Measurements from ENCODE around the gene SCAF1.

Gene SCAF1

DNA sequence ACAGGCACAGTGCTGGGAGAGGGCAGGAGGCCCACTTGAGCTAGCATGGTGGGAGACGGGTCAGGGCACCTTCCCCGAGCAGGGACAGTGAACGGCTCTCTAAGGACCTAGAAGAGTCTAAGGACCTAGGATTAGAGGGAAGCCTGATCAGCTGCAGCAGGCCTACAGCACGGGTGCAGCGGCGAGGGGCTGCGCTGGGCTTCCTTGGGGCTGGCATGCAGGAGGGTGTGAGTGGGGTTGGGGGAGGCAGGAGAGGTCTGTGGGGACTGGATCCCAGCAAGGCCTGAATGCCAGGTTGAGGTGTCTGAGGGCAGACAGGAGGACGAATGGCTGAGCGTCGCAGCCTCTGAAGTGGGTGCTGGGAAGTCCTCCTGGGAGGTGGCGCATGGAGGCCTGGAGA, 3.6 kb downstream of the SCAF1 start:
- DNase-seq, result no peak

DNA sequence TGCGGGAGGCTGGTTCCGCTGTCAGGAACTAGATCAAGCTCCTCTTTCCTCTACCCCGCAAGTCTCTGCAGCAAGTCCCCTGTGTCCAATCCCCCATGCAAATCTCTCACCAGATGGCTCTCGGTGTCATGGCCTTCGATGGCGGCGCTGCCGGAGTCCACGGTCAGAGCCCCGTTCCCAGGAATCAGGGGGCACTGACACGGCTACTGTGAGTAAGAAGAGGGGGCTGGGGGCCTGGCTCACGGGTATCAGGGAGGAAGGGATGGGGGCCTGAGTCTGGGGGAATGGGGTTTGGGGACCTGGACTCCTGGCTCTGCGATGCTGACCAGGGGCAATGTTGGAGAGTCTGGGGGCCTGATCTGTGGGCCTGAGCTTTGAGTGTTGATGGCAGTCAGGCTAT, 4.0 kb downstream of the SCAF1 start:
- no peak for DNase-seq

DNA sequence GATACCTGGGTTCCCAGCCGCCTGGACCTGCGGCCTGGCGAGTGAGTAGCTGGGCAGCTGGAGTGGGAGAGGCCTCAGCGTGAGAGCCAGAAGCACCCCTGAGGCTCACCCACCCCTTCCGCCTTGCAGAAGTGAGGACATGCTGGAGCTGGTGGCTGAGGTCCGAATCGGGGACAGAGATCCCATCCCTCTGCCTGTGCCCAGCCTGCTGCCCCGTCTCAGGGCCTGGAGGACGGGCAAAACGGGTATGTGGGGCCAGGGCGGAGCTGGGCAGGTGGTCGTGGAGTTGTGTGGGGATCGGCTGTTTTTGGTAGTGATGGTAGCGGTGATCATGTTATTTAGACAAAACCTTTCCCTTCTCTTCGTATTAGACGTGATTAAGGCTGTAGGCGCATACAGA, 4.6 kb downstream of the SCAF1 start:
- DNase-seq, result no peak

DNA sequence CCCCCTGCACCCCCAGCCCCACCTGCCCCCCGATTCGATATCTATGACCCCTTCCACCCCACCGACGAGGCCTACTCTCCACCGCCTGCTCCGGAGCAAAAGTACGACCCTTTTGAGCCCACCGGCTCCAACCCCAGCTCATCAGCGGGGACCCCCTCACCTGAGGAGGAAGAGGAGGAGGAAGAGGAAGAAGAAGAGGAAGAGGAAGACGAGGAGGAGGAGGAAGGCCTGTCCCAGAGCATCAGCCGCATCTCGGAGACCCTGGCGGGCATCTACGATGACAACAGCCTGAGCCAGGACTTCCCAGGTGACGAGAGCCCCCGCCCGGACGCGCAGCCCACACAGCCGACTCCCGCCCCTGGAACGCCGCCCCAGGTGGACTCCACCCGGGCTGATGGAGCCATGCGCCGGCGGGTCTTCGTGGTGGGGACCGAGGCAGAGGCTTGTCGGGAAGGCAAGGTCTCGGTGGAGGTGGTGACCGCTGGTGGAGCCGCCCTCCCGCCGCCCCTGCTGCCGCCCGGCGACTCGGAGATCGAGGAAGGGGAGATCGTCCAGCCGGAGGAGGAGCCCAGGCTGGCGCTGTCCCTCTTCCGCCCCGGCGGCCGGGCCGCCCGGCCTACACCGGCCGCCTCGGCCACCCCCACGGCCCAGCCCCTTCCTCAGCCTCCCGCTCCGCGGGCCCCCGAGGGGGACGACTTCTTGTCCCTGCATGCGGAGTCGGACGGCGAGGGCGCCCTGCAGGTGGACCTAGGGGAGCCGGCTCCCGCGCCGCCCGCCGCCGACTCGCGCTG, 9.2 kb downstream of the SCAF1 start:
- no peak for DNase-seq

DNA sequence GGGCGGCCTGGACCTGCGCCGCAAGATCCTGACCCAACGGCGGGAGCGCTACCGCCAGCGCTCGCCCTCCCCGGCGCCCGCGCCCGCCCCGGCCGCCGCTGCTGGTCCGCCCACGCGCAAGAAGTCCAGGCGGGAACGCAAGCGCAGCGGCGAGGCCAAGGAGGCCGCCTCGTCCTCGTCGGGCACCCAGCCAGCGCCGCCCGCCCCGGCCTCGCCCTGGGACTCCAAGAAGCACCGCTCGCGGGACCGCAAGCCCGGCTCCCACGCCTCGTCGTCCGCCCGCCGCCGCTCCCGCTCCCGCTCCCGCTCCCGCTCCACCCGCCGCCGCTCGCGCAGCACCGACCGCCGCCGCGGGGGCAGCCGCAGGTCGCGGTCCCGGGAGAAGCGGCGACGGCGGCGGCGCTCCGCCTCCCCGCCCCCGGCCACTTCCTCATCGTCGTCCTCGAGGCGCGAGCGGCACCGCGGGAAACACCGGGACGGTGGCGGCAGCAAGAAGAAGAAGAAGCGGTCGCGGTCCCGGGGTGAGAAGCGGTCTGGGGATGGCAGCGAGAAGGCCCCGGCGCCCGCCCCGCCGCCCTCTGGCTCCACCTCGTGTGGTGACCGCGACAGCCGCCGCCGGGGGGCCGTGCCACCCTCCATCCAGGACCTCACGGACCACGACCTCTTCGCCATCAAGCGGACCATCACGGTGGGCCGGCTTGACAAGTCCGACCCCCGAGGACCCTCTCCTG, 10.0 kb downstream of the SCAF1 start:
- DNase-seq, result no peak

DNA sequence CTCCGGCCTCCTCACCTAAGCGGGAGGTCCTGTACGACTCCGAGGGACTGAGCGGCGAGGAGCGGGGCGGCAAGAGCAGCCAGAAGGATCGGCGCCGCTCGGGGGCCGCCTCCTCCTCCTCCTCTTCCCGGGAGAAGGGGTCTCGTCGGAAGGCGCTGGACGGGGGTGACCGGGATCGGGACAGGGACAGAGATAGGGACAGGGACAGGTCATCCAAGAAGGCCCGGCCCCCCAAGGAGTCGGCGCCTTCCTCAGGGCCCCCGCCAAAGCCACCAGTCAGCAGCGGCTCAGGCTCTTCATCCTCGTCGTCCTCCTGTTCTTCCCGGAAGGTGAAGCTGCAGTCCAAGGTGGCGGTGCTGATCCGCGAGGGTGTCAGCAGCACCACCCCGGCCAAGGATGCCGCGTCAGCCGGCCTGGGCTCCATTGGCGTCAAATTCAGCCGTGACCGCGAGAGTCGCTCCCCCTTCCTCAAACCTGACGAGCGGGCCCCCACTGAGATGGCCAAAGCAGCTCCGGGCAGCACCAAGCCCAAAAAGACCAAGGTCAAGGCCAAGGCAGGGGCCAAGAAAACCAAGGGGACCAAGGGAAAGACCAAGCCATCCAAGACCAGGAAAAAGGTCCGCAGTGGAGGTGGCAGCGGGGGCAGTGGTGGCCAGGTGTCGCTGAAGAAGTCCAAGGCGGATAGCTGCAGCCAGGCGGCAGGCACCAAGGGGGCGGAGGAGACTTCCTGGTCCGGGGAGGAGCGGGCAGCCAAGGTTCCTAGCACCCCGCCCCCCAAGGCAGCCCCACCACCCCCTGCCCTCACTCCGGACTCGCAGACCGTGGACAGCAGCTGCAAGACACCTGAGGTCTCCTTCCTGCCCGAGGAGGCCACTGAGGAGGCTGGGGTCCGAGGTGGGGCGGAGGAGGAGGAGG, 10.8 kb downstream of the SCAF1 start:
- DNase-seq, result no peak

DNA sequence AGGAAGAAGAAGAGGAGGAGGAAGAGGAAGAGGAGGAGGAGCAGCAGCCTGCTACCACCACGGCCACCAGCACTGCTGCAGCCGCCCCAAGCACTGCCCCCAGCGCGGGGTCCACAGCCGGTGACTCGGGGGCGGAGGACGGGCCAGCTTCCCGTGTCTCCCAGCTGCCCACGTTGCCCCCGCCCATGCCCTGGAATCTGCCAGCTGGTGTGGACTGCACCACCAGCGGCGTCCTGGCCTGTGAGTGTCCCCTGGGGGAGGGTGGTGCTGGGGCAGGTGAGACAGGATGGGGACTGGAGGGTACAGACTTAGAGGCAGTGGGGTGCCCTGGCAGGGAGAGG, 11.4 kb downstream of the SCAF1 start:
- DNase-seq, result no peak

DNA sequence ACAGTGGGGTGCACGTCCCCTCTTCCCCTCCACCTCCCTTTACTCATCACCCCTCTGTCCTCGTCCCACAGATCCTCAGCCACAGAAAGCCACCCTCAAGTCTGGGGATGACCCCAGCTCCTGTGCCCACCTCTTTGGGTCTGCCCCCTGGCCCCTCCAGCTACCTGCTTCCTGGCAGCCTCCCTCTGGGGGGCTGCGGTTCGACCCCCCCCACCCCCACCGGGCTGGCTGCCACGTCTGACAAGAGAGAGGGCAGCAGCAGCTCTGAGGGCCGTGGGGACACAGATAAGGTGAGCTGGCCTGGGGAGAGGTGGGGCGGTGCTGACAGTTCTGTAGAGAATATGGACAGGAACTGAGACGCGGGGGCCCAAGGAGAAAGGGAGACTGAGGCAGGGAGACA, 12.6 kb downstream of the SCAF1 start:
- DNase-seq, result no peak

DNA sequence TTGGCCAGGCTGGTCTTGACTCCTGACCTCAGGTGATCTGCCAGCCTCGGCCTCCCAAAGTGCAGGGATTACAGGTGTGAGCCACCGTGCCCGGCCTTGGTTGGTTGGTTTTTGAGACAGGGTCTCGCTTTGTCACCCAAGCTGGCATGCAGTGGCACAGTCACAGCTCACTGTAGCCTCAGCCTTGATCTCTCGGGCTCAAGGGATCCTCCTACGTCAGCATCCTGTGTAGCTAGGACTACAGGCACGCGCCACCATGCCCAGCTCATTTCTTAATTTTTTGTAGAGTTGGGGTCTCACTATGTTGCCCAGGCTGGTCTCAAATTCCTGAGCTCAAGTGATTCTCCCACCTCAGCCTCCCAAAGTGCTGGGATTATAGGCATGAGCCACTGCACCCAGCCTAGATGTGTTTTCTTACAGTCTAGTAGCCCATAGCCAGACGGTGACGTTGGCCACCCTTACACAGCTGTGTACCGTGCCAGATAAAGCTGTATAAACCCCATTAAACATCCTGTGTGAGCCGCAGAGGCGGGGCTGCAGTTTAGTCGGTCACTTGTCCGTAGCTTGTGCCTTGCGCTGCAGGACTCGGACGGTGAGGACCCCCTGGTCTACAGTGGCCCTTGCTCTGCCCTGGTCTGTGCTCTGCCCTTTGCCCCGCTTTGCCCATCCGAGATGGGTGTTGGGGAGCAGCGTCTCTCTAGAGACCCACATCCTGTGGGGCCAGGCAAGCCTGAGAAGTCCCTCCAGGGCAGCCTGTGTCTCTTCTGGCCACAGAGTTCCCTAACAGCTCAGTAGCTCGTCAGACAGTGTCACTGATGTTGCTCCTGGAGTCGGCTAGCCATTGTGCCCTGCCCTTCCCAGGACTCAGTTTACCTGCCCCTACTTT, 13.8 kb downstream of the SCAF1 start:
- no peak for DNase-seq

DNA sequence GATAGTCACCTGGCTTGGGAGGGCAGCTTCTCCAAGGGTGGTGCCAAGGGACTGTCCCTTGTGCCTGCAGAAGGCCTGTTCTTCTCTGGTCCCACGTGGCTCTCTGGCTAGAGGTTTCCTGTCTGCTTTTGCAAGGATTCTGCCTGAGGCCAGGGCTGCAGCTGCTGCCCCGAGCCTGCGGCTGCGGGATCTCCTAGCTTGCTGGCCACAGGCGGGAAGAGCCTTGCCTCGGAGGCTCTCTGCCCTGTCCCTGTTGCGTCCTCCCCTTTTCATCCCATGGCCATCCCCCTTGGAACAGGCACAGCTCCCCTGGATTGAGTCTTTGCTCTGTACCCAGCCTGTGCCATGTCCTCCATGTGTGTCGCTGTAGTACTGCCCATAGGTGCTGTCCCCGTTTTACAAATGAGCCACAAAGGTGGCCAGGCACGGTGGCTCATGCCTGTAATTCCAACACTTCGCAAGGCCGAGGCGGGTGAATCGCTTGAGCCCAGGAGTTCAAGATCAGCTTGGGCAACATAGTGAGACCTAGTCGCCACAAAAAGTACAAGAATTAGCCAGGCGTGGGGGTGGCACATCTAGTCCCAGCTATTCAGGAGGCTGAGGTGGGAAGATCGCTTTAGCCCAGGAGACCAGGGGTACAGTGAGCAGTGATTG, 14.6 kb downstream of the SCAF1 start:
- DNase-seq, result no peak

DNA sequence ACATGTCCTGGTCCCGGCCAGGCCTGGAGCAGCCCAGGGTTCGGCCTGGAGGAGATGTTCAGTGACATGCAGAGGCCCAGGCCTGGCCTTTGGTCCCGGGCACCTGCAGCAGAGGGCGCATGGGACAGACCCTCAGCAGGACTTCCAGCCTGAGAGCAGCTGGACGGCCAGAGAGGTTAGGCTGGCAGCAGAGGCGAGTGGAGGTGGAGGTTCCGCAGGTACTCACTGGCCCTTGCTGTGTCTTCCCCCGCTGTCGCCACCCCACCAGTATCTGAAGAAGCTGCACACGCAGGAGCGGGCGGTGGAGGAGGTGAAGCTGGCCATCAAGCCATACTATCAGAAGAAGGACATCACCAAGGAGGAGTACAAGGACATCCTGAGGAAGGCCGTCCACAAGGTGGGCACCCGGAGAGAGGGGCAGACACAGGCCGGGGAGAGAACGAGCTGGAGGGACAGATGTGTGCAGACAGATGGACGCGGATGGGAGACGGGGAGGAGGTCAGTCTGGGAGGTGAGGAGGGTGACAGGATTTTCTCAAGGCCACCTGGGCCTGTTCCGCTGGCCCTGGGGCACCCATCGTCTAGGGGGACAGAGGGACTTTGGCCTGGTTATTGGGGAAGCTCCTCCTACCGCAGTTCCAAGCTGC, 15.6 kb downstream of the SCAF1 start:
- DNase-seq, result no peak

DNA sequence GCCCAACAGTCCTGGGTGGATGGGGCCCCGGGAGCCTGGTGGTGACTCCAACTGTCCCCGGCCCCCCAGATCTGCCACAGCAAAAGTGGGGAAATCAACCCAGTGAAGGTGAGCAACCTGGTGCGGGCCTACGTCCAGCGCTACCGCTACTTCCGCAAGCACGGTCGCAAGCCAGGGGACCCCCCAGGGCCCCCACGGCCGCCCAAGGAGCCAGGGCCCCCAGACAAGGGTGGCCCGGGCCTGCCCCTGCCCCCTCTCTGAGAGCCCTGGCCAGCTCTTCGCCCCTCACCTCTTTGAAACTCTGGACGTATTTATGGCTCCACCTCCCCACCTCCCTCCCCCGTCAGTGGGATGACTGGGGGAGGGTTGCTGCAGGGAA, 16.1 kb downstream of the SCAF1 start:
- DNase-seq, result no peak

DNA sequence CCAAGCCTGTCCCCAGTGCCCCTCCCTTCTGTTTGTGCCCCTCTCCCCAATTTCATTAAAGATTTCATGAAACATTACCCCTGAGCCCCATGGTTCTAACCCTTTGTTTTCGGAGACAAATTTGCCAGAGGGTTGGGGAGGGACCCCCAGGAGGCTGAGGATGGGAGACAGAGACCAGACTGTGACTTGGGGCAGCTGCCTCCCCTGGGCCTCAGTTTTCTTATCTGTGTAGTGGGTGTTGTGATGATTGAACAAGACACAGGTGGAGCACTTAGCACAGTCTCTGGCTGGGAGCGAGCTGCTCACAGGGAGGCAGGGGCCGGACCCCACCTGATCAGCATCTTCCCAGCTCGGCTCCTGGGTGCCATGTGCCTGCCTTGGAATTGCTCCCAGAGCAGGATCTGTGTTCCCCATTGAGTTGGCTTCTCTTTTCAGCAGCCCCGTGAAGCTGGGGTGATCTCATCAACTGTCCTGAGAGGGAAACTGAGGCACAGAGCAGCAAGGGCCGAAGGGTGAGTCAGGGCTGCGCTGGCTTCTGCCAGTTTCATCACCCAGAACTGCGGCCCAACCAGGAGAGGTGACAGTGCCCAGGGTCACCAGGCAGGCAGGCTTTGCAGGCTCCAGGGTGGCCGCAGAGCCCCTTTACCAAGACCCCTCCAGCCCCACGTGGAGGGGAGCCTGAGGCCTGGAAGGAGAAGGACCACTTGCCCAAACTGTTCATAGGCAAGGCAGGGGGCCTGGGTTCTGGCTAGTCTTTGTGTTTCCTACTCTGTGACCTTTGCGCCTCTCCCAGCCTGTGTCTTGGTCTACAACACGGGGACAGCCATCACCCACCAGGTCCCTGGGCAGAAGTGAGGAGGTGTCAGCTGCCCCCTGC, 16.8 kb downstream of the SCAF1 start:
- DNase-seq, result no peak

DNA sequence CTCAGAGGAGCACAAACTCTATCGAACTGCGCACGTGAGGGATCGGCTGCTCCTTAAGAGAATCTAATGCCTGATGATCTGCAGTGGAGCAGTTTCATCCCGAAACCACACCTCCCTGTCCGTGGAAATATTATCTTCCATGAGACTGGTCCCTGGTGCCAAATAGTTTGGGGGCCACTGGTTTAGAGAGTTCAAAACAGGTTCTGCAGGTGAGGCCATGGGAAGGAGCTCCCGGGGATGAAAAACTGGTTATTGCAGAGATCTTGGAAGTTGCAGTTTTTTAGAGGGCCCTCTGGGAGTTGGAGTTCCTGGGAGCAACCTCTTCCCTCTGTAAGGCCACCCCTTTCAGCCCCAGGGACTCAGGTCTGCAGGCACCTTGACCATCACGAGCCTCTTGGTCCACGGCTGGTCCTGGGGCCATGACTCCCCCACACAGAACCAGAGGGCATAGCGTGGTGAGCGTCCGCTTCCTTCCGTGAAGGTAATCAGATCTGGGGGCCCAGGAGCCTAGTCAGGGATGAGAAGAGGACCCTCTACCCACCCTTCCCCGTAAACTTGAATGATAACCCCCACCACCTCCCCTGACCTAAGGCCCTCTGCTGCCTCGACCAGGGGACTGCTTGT, 18.4 kb downstream of the SCAF1 start:
- DNase-seq, result no peak

DNA sequence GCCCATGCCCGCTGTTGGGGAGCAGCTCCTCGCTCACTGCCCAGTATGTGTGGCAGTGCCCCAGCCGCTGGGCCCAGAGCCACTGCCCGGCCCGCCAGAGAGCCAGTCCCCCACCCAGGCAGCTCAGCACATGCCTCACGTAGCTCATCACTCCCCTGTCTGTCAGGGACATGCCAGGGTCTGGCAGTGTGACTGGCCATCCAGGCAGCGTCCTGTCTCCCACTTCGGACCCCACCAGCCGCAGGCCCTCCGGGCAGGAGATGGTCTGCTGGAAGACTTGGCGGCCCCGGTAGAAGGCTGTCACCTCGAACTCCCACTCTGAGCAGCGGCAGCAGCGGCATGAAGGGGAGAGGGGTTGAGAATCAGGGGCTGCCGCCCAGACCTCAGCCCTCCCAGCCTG, 20.0 kb downstream of the SCAF1 start:
- no peak for DNase-seq

DNA sequence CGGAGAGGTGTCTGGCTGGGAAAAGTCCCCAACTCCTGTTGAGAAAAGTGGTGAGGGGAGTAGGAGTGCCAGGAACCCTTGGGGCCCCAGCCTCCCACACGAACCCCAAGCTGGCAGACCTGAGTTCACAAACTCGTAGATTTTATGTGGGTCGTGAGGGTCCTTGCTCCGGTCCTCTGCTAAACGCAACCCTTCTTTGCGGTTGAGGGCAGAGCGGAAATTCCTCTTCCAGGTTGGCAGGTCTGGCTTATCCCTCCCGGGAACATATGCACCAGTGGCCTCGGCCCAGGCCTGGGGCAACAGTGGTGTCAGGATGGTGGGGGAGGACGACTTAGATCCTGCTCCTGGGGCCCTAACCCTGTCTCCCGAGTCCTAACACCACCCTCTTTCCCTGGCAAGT, 21.2 kb downstream of the SCAF1 start:
- no peak for DNase-seq

DNA sequence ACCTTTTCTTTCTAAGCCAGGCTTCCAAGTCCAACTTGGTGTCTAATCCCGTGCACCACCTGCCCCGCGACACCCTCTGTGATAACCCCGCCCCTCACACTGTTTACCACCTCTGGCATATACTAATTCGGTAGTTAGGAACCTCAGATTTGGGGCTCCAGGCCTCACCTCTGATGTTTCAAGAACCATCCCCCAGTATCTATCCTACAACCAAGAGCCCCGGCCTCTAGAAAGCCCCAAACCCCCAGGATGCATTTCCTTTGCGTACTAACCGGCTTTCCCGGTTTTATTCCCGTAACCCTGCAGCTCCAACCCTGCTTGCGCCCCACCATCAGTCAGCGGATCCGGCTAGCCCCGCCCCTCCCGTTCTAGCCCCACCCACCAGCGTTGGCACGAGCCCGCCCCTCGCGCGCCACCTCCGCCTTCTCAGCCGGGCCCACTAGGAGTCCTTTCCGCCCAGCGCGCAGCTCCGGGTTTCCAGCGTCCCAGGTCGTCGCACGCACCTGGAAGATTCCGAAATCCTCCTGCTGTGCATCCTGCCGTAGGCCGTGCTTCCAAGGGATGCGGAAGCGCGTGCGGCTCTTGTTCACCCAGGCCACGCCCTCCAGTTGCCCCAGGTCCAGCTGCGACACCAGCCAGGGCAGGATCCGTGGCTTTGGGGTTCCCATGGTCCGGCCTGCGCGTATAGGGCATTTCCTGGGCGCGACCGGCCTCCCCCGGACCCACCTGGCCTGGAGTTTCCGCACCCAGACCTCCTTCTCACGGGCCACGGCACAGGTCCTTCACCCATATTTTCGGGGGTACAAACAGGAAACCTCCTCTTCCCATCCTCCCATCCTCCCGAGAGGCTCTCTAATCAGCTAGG, 22.4 kb downstream of the SCAF1 start:
- peak; percentile 87 for DNase-seq

DNA sequence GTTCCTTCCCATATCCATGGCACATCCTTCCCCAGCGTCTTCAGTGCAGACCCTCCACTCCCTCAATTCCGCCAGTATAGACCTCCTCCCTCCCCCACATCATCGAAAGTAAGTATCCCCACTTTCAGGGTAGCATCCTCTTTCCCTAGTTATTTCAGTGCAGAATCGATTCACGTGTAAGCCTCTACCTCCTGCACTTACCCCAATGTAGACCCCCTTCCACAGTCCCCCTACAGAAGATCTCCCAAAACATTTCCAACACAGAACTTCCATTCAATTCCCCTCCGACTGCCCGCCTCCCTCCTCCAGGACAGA, 23.0 kb downstream of the SCAF1 start:
- DNase-seq, result no peak

All from NCI-H1105 (cell line).